OCI-LY1 (cell line): ENCODE data around the gene REM1.

Experiments
- H2AFZ ChIP-seq: fragments of 200-600 bp; sonication (generic), shearing (Covaris generic); 2 replicates; pipeline ENCODE4 v1.6.0; 2014; ENCODE audit warnings: antibody characterized with exemption, mild to moderate bottlenecking, low read length
- H3F3A ChIP-seq: fragments of 200-600 bp; sonication (generic), shearing (Covaris generic); 2 replicates; pipeline ENCODE4 v1.6.0; 2014; ENCODE audit warnings: mild to moderate bottlenecking, antibody characterized with exemption, low read length, moderate library complexity; ENCODE audit not compliant: insufficient read depth
- H3K27ac ChIP-seq: fragments of 200-600 bp; sonication (generic); 2 replicates; pipeline ENCODE4 v1.5.1; 2014; ENCODE audit warnings: low read length, mixed run types, mild to moderate bottlenecking, low read depth; ENCODE audit not compliant: poor library complexity, severe bottlenecking
- H3K27me3 ChIP-seq: fragments of 200-600 bp; sonication (generic); 2 replicates; pipeline ENCODE4 v1.6.0; 2014; ENCODE audit warnings: antibody characterized with exemption, mild to moderate bottlenecking, low read length, moderate library complexity; ENCODE audit not compliant: insufficient read depth
- H3K36me3 ChIP-seq: fragments of 200-600 bp; sonication (generic); 2 replicates; pipeline ENCODE4 v1.6.1; 2014; ENCODE audit warnings: mild to moderate bottlenecking, antibody characterized with exemption, low read length, moderate library complexity, mixed read lengths; ENCODE audit not compliant: insufficient read depth
- H3K4me1 ChIP-seq: fragments of 200-600 bp; sonication (generic); 2 replicates; pipeline ENCODE4 v1.5.1; 2014; ENCODE audit warnings: mild to moderate bottlenecking, low read length, moderate library complexity; ENCODE audit not compliant: insufficient read depth, severe bottlenecking
- H3K4me2 ChIP-seq: fragments of 200-600 bp; sonication (generic), shearing (Covaris generic); 2 replicates; pipeline ENCODE4 v1.6.1; 2014; ENCODE audit warnings: low read length
- H3K4me3 ChIP-seq: fragments of 200-600 bp; sonication (generic); 2 replicates; pipeline ENCODE4 v1.5.1; 2014; ENCODE audit warnings: low read length, low read depth, mild to moderate bottlenecking, mixed read lengths; ENCODE audit not compliant: poor library complexity, severe bottlenecking
- H3K79me2 ChIP-seq: fragments of 200-600 bp; shearing (Covaris generic); 2 replicates; pipeline ENCODE4 v1.6.1; 2016; ENCODE audit warnings: mixed run types, low read length, mixed read lengths; ENCODE audit not compliant: insufficient read depth
- H3K9ac ChIP-seq: fragments of 200-600 bp; sonication (generic), shearing (Covaris generic); 2 replicates; pipeline ENCODE4 v1.6.1; 2014; ENCODE audit warnings: mild to moderate bottlenecking, low read length, mixed read lengths
- H3K9me2 ChIP-seq: fragments of 200-600 bp; sonication (generic), shearing (Covaris generic); 2 replicates; pipeline ENCODE4 v1.6.1; 2014; ENCODE audit warnings: low read depth, mild to moderate bottlenecking, low read length, mixed read lengths
- H3K9me3 ChIP-seq: fragments of 200-600 bp; shearing (Covaris generic); 2 replicates; pipeline ENCODE4 v1.6.1; 2014; ENCODE audit warnings: low read length, mixed read lengths
- H4K20me1 ChIP-seq: fragments of 200-600 bp; sonication (generic), shearing (Covaris generic); 2 replicates; pipeline ENCODE4 v1.6.0; 2016; ENCODE audit warnings: mild to moderate bottlenecking, low read length; ENCODE audit not compliant: insufficient read depth
- CTCF ChIP-seq: fragments of 200-600 bp; sonication (generic), shearing (Covaris generic); IDR thresholded peaks from 2 replicates; pipeline ENCODE4 v1.5.1; 2017; ENCODE audit warnings: mild to moderate bottlenecking, antibody characterized with exemption, low read length, moderate library complexity, mixed read lengths
- EZH2 ChIP-seq: fragments of 200-600 bp; sonication (generic), shearing (Covaris generic); IDR thresholded peaks from 2 replicates; pipeline ENCODE4 v1.8.0; 2017; ENCODE audit warnings: borderline replicate concordance, mixed run types, mild to moderate bottlenecking, antibody characterized with exemption, low read length, moderate library complexity, mixed read lengths

Gene REM1

GRCh38 chr20:31522731-31523130 lies 47.6 kb downstream of the REM1 start:
- TF ChIP-seq CTCF (no peak), EZH2 (no peak)
- H3K4me2 ChIP-seq, result no peak overlapping the region
- H3K9me2 ChIP-seq, result no peaks in the 10 kb centered on the region
- 0 out of 2 replicates have a peak, but pooled peaks cover 3% of the 10 kb centered on the region for H3K79me2 ChIP-seq
- no peaks in the 10 kb centered on the region for H3K9me3 ChIP-seq
- no peak overlapping the region for H2AFZ ChIP-seq
- H3K27me3 ChIP-seq, result no peaks in the 10 kb centered on the region
- H3K4me1 ChIP-seq, result no peaks in the 10 kb centered on the region
- H4K20me1 ChIP-seq, result no peaks in the 10 kb centered on the region
- H3K36me3 ChIP-seq, result peaks cover 46% of the 10 kb centered on the region
- no peak overlapping the region for H3K4me3 ChIP-seq
- no peaks in the 10 kb centered on the region for H3F3A ChIP-seq
- no peak overlapping the region for H3K9ac ChIP-seq
- H3K27ac ChIP-seq, result no peak overlapping the region

GRCh38 chr20:31523361-31524283 lies 48.5 kb downstream of the REM1 start:
- H3F3A ChIP-seq, result no peaks in the 10 kb centered on the region
- no peak overlapping the region for H3K4me2 ChIP-seq
- no peak for TF ChIP-seq CTCF
- H3K4me3 ChIP-seq, result no peak overlapping the region
- H4K20me1 ChIP-seq, result no peaks in the 10 kb centered on the region
- no peak overlapping the region for H3K27ac ChIP-seq
- no peak overlapping the region for H3K9ac ChIP-seq
- peaks cover 54% of the 10 kb centered on the region for H3K36me3 ChIP-seq
- H3K9me3 ChIP-seq, result no peaks in the 10 kb centered on the region
- no peaks in the 10 kb centered on the region for H3K4me1 ChIP-seq
- H3K9me2 ChIP-seq, result no peaks in the 10 kb centered on the region
- H3K79me2 ChIP-seq, result 0 out of 2 replicates have a peak, but pooled peaks cover 3% of the 10 kb centered on the region
- H3K27me3 ChIP-seq, result no peaks in the 10 kb centered on the region
- H2AFZ ChIP-seq, result no peak overlapping the region

- H3K79me2 ChIP-seq, result no peaks in the 10 kb centered on the region
These were observed 52.2 kb downstream of the REM1 start for GRCh38 chr20:31527266-31527665.

More at GRCh38 chr20:31527266-31527665, 52.2 kb downstream of the REM1 start:
- H3K27ac ChIP-seq, result no peak overlapping the region
- no peaks in the 10 kb centered on the region for H3K4me1 ChIP-seq
- H2AFZ ChIP-seq, result no peak overlapping the region
- TF ChIP-seq CTCF, result no peak
- no peak for TF ChIP-seq EZH2
- no peaks in the 10 kb centered on the region for H4K20me1 ChIP-seq
- no peaks in the 10 kb centered on the region for H3K9me3 ChIP-seq
- no peak overlapping the region for H3K4me2 ChIP-seq
- H3F3A ChIP-seq, result no peaks in the 10 kb centered on the region
- no peak overlapping the region for H3K9ac ChIP-seq
- H3K27me3 ChIP-seq, result no peaks in the 10 kb centered on the region
- peaks cover 79% of the 10 kb centered on the region for H3K36me3 ChIP-seq
- no peak overlapping the region for H3K4me3 ChIP-seq
- H3K9me2 ChIP-seq, result no peaks in the 10 kb centered on the region
